Activated CD4-positive, alpha-beta memory T cell treated with anti-CD3 and anti-CD28 coated beads for 36 hours (primary cell): Measurements from ENCODE around the gene CADM4. TPM values are rescaled to one million over a fixed set of nuclear protein-coding genes. Genes with fewer than 3 reads are reported as not detected.
A peak's percentile ranks its signal among the peaks of the same experiment; 100 is the strongest.

Source experiments
- CTCF ChIA-PET: fragments of 350-600 bp; sonication (Branson Sonifier 250); formaldehyde crosslinking; loops from one replicate; lab custom pipeline; 2021; ENCODE audit warnings: antibody characterized with exemption, inconsistent platforms; lab: Charles Lee
- POLR2A ChIA-PET: fragments of 350-600 bp; sonication (Branson Sonifier 250); formaldehyde crosslinking; loops from one replicate; lab custom pipeline; 2021; ENCODE audit warnings: antibody characterized with exemption; lab: Charles Lee
- DNase-seq: peaks from one replicate; pipeline ENCODE4 v3.0.0-alpha.2; 2020
- H3K27ac Mint-ChIP-seq: one replicate; pipeline ENCODE4 v1.8.0; 2021; ENCODE audit warnings: mixed read lengths
- H3K27me3 Mint-ChIP-seq: one replicate; pipeline ENCODE4 v1.8.0; 2021; ENCODE audit warnings: mixed read lengths
- H3K36me3 Mint-ChIP-seq: one replicate; pipeline ENCODE4 v1.8.0; 2021; ENCODE audit warnings: mixed read lengths
- H3K4me1 Mint-ChIP-seq: one replicate; pipeline ENCODE4 v1.8.0; 2021; ENCODE audit warnings: low read depth, mixed read lengths
- H3K4me3 Mint-ChIP-seq: one replicate; pipeline ENCODE4 v1.8.0; 2021; ENCODE audit warnings: mild to moderate bottlenecking, mixed read lengths
- H3K9me3 Mint-ChIP-seq: one replicate; pipeline ENCODE4 v1.8.0; 2021; ENCODE audit warnings: mixed read lengths
- intact Hi-C: fragments of 100-400 bp; cut with micrococcal nuclease; formaldehyde crosslinking; loops from one replicate; pipeline ENCODE4 v1.15.1; 2023
- total RNA-seq, 2 experiments: library from RNA; stranded (reverse); gene quantifications; one replicate each; pipeline ENCODE4 v1.2.3, GENCODE V29; 2021

CADM4 gene
- total RNA-seq, 2 experiments from 2014 or later: 0.39 to 0.57 TPM

- Mint-ChIP-seq H3K9me3 (no peaks in the 10 kb centered on the region), H3K4me3 (no peak overlapping the region), H3K4me1 (peaks cover 25% of the 10 kb centered on the region), H3K36me3 (peaks cover 21% of the 10 kb centered on the region), H3K27me3 (no peaks in the 10 kb centered on the region), H3K27ac (peak overlapping the region; percentile 98)
- POLR2A ChIA-PET: no interaction called here
- CTCF ChIA-PET: interaction anchor here (7.1 kb wide), 1 partner anchor 44 kb away, joined by 145 read pairs; no protein-coding TSS in a partner anchor
- no peak for DNase-seq
- intact Hi-C loops: no loop called here
These were observed 41.0 kb downstream of the CADM4 start for GRCh38 chr19:43598445-43599240.

GRCh38 chr19:43597876-43598275, 41.8 kb downstream of the CADM4 start:
- POLR2A ChIA-PET: no interaction called here
- Mint-ChIP-seq H3K4me1 (peaks cover 30% of the 10 kb centered on the region), H3K36me3 (peaks cover 28% of the 10 kb centered on the region), H3K27me3 (no peaks in the 10 kb centered on the region), H3K9me3 (no peaks in the 10 kb centered on the region), H3K27ac (peak overlapping the region; percentile 98), H3K4me3 (peak overlapping the region; percentile 94)
- CTCF ChIA-PET: interaction anchor here (7.1 kb wide), 1 partner anchor 43 kb away, joined by 145 read pairs; no protein-coding TSS in a partner anchor
- no peak for DNase-seq
- intact Hi-C loops: loop anchor here (2.0 kb wide), 2 partner anchors 71 to 73 kb away; no protein-coding TSS in a partner anchor

GRCh38 chr19:43596842-43597461, 42.7 kb downstream of the CADM4 start:
- no peaks in the 10 kb centered on the region for H3K27me3 Mint-ChIP-seq
- peaks cover 32% of the 10 kb centered on the region for H3K36me3 Mint-ChIP-seq
- DNase-seq: peak; percentile 23
- intact Hi-C loops: loop anchor here (1.0 to 2.0 kb wide), 7 partner anchors 22 to 72 kb away; partner anchors contain the start of genes PINLYP, XRCC1, ZNF428 and ZNF575
- ChIA-PET POLR2A (interaction anchor here (1.3 to 2.8 kb wide), 4 partner anchors 22 to 134 kb away, joined by 3 to 17 read pairs (median 9); partner anchors contain the start of genes PINLYP, XRCC1 and ZNF575), CTCF (interaction anchor here (1.1 to 7.1 kb wide), 6 partner anchors 42 to 149 kb away, joined by 4 to 145 read pairs (median 10); partner anchors contain the start of gene ZNF575)
- H3K9me3 Mint-ChIP-seq: no peaks in the 10 kb centered on the region
- H3K4me1 Mint-ChIP-seq: peaks cover 30% of the 10 kb centered on the region
- peak overlapping the region; percentile 94 for H3K4me3 Mint-ChIP-seq
- H3K27ac Mint-ChIP-seq: peak overlapping the region; percentile 98

GRCh38 chr19:43595999-43596841, 43.4 kb downstream of the CADM4 start, which contains the start of the genes IRGQ and ZNF576:
Gene IRGQ (minus strand): TSS chr19:43596134. CDS start chr19:43595338, 796 bp downstream.
Gene ZNF576 (plus strand): TSS chr19:43596595. CDS start chr19:43597109, 514 bp downstream.
- Mint-ChIP-seq H3K27me3 (no peaks in the 10 kb centered on the region), H3K4me1 (peaks cover 30% of the 10 kb centered on the region), H3K9me3 (no peaks in the 10 kb centered on the region), H3K4me3 (peak within 1 kb of the TSS; percentile 94), H3K36me3 (peaks cover 32% of the 10 kb centered on the region), H3K27ac (peak within 1 kb of the TSS; percentile 98)
- intact Hi-C loops: loop anchor here (1.0 to 2.0 kb wide), 7 partner anchors 21 to 73 kb away; partner anchors contain the start of genes PINLYP, XRCC1, ZNF428 and ZNF575
- peak; percentile 100 for DNase-seq
- POLR2A ChIA-PET: interaction anchor here (0.7 to 2.8 kb wide), 13 partner anchors 10 to 133 kb away, joined by 3 to 17 read pairs (median 4); partner anchors contain the start of genes PHLDB3, PINLYP, XRCC1 and ZNF575
- CTCF ChIA-PET: interaction anchor here (0.5 to 7.1 kb wide), 12 partner anchors 10 to 213 kb away, joined by 3 to 145 read pairs (median 14); partner anchors contain the start of genes PHLDB3, PINLYP, XRCC1 and ZNF575

- no peaks in the 10 kb centered on the region for H3K27me3 Mint-ChIP-seq
- peaks cover 33% of the 10 kb centered on the region for H3K4me1 Mint-ChIP-seq
- intact Hi-C loops: no loop called here
- no peak for DNase-seq
- ChIA-PET CTCF (interaction anchor here (1.1 to 7.1 kb wide), 21 partner anchors 11 to 214 kb away, joined by 3 to 145 read pairs (median 10); partner anchors contain the start of genes PHLDB3, PINLYP, XRCC1 and ZNF575), POLR2A (interaction anchor here (0.7 to 2.8 kb wide), 14 partner anchors 10 to 132 kb away, joined by 3 to 17 read pairs (median 4); partner anchors contain the start of genes PHLDB3, PINLYP, XRCC1 and ZNF575)
- peak overlapping the region; percentile 94 for H3K4me3 Mint-ChIP-seq
- H3K9me3 Mint-ChIP-seq: no peaks in the 10 kb centered on the region
- H3K36me3 Mint-ChIP-seq: peaks cover 33% of the 10 kb centered on the region
- peak overlapping the region; percentile 98 for H3K27ac Mint-ChIP-seq
These were observed 44.0 kb downstream of the CADM4 start for GRCh38 chr19:43595605-43595998.

- Mint-ChIP-seq H3K27ac (peak overlapping the region; percentile 98), H3K4me3 (peak overlapping the region; percentile 94), H3K27me3 (no peaks in the 10 kb centered on the region), H3K36me3 (peaks cover 35% of the 10 kb centered on the region), H3K9me3 (no peaks in the 10 kb centered on the region), H3K4me1 (peaks cover 38% of the 10 kb centered on the region)
- peak; percentile 82 for DNase-seq
- intact Hi-C loops: loop anchor here (1.0 kb wide), 1 partner anchor 148 kb away; no protein-coding TSS in a partner anchor
- ChIA-PET POLR2A (interaction anchor here (0.7 to 2.8 kb wide), 17 partner anchors 9 to 90 kb away, joined by 3 to 17 read pairs (median 5); partner anchors contain the start of genes PHLDB3, PINLYP, XRCC1 and ZNF575), CTCF (interaction anchor here (0.6 to 7.1 kb wide), 40 partner anchors 8 to 1953 kb away, joined by 3 to 145 read pairs (median 6); partner anchors contain the start of genes PHLDB3, PINLYP, SMG9 and XRCC1)
These were observed 44.7 kb downstream of the CADM4 start for GRCh38 chr19:43594710-43595604.

- intact Hi-C loops: loop anchor here (1.0 kb wide), 1 partner anchor 147 kb away; no protein-coding TSS in a partner anchor
- no peaks in the 10 kb centered on the region for H3K9me3 Mint-ChIP-seq
- no peaks in the 10 kb centered on the region for H3K27me3 Mint-ChIP-seq
- ChIA-PET POLR2A (interaction anchor here (0.7 to 2.8 kb wide), 14 partner anchors 10 to 69 kb away, joined by 3 to 17 read pairs (median 6); partner anchors contain the start of genes PINLYP, XRCC1 and ZNF575), CTCF (interaction anchor here (0.6 to 7.1 kb wide), 37 partner anchors 9 to 1952 kb away, joined by 3 to 145 read pairs (median 7); partner anchors contain the start of genes PHLDB3, PINLYP, SMG9 and XRCC1)
- H3K4me1 Mint-ChIP-seq: peaks cover 39% of the 10 kb centered on the region
- H3K4me3 Mint-ChIP-seq: peak overlapping the region; percentile 94
- peak overlapping the region; percentile 47 for H3K27ac Mint-ChIP-seq
- DNase-seq: no peak
- H3K36me3 Mint-ChIP-seq: peaks cover 34% of the 10 kb centered on the region
These were observed 45.5 kb downstream of the CADM4 start for GRCh38 chr19:43594081-43594697.

- Mint-ChIP-seq H3K9me3 (no peaks in the 10 kb centered on the region), H3K36me3 (peaks cover 31% of the 10 kb centered on the region), H3K4me1 (peaks cover 32% of the 10 kb centered on the region), H3K4me3 (no peak overlapping the region), H3K27ac (no peak overlapping the region), H3K27me3 (no peaks in the 10 kb centered on the region)
- ChIA-PET CTCF (interaction anchor here (1.0 to 7.1 kb wide), 5 partner anchors 21 to 160 kb away, joined by 3 to 145 read pairs (median 6); no protein-coding TSS in a partner anchor), POLR2A (no interaction called here)
- intact Hi-C loops: no loop called here
- DNase-seq: no peak
These were observed 46.8 kb downstream of the CADM4 start for GRCh38 chr19:43592800-43593350.
